GM04503 (cell line): ENCODE results near the gene ZNF516.

Experiments
- DNase-seq: peaks from one replicate; pipeline ENCODE4 v3.0.0-alpha.2; 2012; ENCODE audit warnings: low read depth

ZNF516 gene

DNA sequence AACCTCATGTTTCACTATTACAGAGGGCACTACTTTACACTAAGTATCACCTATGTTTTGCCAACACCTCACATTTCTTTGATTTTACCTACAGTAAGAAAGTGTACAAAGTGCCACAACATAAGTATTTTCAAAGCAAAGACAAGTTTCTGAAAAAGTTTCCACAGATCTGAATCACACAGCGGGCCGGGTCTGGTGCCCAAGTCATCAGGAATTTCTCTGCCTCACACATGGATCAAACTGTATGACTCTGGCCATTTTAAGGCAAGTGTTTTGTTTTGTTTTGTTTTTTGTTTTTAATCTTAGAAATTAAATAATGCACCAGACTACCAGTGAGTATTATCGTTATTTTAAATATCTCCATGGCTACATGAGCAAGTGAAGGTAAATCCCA lies 73.4 kb downstream of the ZNF516 start:
- no peak for DNase-seq

DNA sequence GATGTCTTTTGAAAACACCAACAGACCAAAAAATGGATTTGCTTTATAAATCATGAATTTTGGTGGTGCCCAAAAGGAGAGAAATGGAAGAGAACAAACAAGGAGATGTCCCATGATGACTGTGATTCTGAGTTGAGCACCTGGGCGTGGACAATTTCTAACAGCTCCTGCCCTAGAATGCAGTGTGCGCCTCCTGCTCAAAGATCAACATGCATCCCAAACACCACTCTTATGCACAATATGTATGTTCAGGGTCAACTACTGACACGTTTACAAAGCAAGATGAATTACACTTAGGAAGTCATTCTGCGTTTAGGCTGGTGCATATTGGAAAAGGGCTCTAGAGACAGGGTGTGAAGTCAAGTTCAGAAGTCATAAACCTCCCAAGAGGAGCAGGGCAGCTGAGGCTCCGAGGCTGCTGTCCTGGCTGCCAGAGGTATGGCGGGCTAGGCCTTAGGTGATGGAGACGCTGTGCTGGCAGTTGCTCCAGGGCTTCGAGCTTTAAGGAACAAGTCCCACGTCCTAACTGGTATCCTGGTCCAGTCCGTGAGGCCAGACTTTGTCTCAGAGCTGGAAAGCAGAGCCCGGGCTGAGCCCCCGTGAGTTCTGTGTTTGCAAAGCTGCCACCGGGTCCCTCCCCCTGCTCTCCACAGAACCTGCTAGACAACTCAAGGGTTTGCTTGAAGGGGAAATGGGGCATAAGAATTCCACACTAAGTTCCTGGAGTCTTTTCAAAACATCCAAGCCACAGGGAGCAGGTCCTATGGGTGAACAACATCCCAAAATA lies 74.0 kb downstream of the ZNF516 start:
- DNase-seq: no peak

- DNase-seq: no peak
Observed at GRCh38 chr18:76419811-76420210, 75.2 kb downstream of the ZNF516 start.

GRCh38 chr18:76416911-76417310 lies 78.1 kb downstream of the ZNF516 start:
- no peak for DNase-seq

- DNase-seq: no peak
Observed at GRCh38 chr18:76414936-76415621, 80.0 kb downstream of the ZNF516 start.

DNA sequence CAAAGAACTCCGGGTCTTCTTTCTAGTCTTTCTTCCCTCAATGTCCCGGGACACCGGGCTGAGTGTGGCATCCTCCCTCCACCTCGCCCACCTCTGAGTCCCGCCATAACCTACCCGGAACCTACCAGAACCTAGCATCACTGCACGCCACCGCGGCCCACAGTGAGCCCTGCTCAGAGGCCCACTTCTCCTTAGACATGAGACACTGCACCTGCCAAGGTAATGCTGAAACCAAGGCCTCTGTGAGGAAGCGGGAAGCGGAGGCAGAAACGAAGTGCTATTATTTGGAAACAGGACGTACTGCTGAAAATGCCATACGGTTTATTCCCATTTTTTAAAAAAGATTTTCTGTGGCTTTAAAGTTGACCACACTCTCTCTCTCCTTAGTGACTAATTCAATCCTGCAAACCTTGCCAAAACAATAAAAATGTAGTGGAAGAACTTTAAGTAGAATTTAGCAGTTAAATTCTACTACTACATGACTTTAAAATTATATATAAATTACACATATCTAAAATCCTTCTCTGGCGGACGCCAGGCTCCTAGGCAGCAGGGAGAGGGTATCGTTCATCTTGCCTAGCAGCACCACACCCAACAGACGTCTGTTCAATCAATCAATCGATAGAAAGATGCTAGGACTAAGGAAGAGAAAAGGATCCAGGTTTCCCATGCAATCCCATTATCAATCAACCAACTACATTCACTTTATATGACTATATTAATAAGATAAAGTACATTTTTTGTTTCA lies 82.0 kb downstream of the ZNF516 start:
- DNase-seq: no peak

DNA sequence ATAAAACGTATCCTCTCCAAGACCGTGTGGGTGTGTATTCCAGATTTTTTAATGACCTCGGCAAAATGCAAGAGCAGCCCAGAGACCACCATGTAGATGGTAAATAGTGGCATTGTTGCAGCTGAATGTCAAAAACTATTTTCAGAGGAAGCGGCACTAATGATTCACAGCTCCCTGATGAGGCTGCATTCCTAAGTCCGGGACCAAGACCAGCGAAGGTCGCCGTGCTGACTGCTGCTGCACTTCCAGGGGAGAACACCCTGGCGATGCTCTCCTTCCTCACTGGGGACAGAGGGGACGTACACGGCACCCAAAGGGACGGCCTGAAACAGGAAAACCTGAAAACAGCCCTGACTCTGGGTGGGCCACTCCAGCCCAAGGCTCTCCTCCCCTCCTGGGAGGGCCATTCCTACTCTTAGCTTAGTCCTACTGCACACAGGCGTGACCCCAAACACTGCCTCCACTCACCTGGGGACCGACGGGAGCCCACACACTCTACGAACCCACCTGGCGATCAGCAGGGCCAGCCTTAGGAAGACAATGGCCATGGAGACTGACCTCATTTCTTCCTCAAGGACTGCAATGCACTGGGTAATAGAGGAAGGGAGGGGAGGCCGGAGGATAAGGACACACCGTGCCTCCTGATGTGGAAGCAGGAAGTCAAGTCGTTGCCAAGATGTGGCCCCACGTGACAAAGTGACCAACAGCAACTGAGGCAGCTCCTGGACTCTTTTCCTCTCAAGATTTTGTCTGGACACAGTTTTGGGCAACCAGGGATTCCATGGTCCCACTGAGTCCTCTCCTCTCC lies 82.8 kb downstream of the ZNF516 start:
- DNase-seq: no peak

DNA sequence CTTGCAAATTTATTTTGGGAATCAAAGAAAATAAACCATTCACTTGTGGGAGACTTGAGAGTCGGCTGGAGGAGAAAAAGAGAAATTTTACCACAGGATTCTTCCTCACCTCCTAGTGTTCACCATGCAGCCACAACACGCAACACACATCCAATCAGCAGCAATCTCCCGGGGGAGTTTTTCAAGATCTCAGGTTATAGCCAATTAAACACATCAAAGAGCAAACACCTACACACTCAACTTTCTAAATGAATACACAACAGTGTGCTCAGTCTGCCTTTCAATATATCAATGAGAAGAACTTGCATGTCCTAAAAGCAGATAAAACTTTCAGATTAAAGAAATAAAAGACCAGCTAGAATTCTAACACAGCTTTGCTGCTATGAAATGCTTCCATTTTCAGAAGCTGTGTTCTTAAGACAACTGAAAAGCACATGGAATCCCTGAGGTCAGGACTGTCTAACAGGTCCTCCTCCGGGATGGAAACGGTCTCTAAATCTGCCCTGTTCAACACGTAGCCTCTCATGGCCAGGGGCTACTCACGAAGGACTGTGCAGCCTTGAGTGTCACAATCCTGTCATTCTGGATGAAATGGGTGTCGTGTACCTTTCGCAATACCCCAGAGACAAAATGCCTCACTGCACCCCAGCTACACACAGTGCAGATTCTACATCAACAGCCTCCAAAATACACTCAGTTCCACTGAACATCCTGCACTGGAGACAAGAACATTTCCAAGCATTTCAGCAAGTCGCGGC lies 84.2 kb downstream of the ZNF516 start:
- DNase-seq: no peak

GRCh38 chr18:76410033-76410432 lies 85.0 kb downstream of the ZNF516 start:
- no peak for DNase-seq

GRCh38 chr18:76408480-76409067 lies 86.5 kb downstream of the ZNF516 start:
- DNase-seq: no peak

- DNase-seq: no peak
Observed at GRCh38 chr18:76407681-76408080, 87.4 kb downstream of the ZNF516 start.

- no peak for DNase-seq
Observed at GRCh38 chr18:76406791-76407190, 88.3 kb downstream of the ZNF516 start.

DNA sequence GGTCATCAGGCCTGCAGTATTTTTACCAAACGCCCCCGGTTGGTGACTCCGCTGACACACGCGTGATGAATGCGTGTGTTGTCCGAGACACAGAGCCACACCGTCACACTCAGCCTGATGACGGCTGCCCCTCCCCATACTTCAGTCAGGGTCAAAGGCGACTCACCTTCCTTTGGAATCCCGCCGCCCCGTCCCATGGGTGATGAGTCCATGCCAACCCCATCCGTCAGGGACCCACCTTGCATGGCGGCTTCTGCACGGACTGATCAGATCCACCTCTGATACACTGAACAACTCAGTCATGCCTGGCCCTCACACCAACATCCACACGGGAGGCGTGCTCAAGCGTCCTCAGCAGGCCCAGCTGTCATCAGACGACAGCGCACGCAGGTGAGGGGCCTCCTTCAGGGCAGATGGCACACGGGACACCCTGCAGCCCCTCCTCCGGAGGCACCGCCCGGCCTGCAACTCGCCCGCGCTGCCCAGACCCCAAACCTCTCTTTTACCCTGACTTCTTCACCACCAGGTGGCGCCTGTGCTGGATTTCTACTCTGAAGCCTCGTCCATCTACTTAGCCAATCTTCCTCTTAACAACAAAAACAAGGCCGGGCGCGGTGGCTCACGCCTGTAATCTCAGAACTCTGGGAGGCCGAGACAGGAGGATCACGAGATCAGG lies 89.2 kb downstream of the ZNF516 start:
- no peak for DNase-seq

GRCh38 chr18:76405280-76405679 lies 89.8 kb downstream of the ZNF516 start:
- no peak for DNase-seq

DNA sequence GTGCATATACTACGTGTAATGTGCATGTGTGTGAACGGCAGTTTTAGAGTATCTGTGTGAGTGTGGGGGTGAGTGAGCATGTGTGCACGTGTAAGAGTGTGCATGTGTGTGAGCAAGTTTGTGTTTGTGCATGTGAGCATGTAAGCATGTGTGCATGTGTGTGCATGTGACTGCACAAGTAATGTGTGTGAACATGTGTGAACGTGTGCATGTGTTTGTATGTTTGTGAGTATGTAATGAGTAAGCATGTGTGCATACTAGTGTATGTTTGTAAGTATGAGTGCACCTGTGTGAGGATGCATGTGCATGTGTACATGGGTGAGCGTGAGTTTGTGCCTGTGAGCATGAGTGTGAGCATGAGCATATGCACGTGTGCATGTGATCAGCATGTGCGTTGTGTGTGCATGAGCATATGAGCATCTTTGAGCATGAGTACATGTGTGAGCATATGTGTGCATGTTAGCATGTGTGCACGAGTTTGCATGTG lies 90.7 kb downstream of the ZNF516 start:
- no peak for DNase-seq

DNA sequence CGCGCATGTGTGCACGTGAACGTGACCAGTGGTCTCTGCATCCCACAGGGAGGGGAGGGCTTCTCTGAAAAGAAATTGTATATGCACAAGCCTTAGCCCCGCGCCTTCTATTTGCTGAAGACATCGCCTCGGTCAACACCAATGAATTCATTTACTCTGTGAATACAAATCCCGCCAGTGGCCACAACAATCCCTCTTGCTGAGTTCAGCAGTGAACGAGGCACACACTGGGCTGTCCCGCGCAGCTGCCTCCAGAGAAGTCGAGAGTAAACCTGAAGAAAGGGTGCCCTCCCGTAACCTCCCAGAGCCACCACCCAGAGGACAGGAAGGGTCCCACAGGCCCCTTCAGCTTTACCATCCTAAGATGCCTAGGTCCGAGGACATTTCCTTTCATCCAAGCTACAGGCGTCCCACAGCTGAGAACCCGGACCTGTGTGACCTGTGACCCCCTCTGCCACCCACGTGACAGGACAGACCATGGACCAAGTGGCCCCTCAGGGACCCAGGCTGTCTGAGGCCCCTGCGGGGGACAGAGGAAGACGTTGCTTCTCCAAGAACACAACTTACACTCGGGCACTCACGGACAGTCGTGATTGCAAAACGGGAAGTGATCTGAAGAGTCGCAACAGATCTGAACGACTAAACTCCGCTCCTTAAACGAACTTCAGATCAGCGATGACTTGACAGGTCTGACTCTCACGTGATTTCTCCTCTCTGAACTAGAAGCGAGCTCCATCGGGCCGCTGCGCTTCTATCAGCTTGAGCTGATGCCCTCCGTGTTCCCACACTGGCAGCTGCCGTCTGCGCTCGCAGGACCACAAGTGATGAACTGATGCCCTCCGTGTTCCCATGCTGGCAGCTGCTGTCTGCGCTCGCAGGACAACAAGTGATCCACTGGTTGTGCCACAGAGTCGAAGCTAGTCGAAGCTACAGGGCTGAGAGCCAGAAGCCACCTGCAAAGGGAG lies 92.7 kb downstream of the ZNF516 start:
- no peak for DNase-seq

DNA sequence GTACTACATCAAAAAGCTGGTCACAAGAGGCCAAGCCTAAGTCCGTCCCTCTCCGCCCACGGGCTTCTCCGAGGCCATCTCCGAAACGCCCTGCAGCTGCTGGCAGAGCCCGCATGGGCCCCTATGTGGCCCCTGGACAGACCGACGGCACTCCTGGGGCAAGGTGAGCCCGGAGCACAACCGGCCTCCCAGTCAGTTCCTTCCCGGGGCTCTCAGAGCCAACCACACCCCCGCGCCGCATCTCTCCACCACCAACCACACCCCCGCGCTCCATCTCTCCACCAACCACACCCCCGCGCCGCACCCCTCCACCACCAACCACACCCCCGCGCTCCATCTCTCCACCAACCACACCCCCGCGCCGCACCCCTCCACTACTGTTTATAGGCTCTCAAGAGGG lies 93.5 kb downstream of the ZNF516 start:
- DNase-seq: no peak

GRCh38 chr18:76399613-76400391 lies 95.2 kb downstream of the ZNF516 start:
- DNase-seq: no peak
